Erythroblast (primary cell): ENCODE data around the gene ACADL.

Source experiments
- GATA1 ChIP-seq: IDR thresholded peaks from 2 replicates; pipeline ENCODE4 v1.6.1; 2011; ENCODE audit warnings: low read depth, mild to moderate bottlenecking, control low read depth, low read length, moderate library complexity
- POLR2A ChIP-seq: IDR thresholded peaks from 2 replicates; pipeline ENCODE4 v1.6.1; 2011; ENCODE audit warnings: mild to moderate bottlenecking, low read length

GRCh38 chr2:210171309-210172218, 53.7 kb downstream of the ACADL start, which contains the start of gene KANSL1L:
- peak; percentile 68 for TF ChIP-seq POLR2A
- no peak for TF ChIP-seq GATA1
